Measurements from ENCODE around the gene HEATR3.
A peak's percentile ranks its signal among the peaks of the same experiment; 100 is the strongest.

HEATR3 gene

GRCh38 chr16:50065241-50065623, 538 bp upstream of the HEATR3 start:
- no peak for TF ChIP-seq JUND (IDR thresholded peaks at IDR 0.05; ENCODE audit: low read depth)
- DNase-seq (ENCODE audit: low read depth in 1 of 2, low spot score in 1 of 2): no peak
- in situ Hi-C loops (cut with HindIII; ENCODE audit: low pct_unique_long_range_greater_than_20kb, low sequenced_read_pairs): no loop called here

- no peak for TF ChIP-seq JUND (IDR thresholded peaks at IDR 0.05; ENCODE audit: low read depth)
- no peak for DNase-seq (ENCODE audit: low read depth in 1 of 2, low spot score in 1 of 2)
- in situ Hi-C loops (cut with HindIII; ENCODE audit: low pct_unique_long_range_greater_than_20kb, low sequenced_read_pairs): no loop called here
Measured at GRCh38 chr16:50066482-50067289, 916 bp downstream of the HEATR3 start.

GRCh38 chr16:50067290-50067853, 1.6 kb downstream of the HEATR3 start:
- in situ Hi-C loops (cut with HindIII; ENCODE audit: low pct_unique_long_range_greater_than_20kb, low sequenced_read_pairs): no loop called here

DNA sequence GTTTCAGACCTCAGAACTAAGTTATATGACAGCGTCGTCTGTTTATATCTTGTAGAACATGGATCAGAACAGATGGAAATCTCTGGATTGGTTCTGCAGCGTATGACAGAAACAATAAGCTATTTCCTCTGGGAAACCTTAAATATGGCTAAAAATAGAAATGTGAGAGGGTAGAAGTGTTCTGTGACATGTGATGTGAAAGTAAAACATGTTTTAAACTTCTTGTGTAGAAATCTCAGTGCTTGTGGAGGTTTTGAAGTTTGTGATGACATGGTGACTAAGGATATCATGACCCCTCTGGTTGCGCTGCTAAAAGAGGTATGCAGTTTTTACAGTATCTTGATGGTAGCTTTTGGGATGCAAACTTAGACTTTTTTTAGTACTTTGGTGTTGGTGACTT, 2.8 kb downstream of the HEATR3 start:
- TF ChIP-seq JUND (IDR thresholded peaks at IDR 0.05; ENCODE audit: low read depth): no peak
- no peak for DNase-seq (ENCODE audit: low read depth in 1 of 2, low spot score in 1 of 2)
- in situ Hi-C loops (cut with HindIII; ENCODE audit: low pct_unique_long_range_greater_than_20kb, low sequenced_read_pairs): no loop called here

More at GRCh38 chr16:50067290-50067853, 1.6 kb downstream of the HEATR3 start:
- DNase-seq (ENCODE audit: low read depth in 1 of 2, low spot score in 1 of 2): peak in 1 of 2 experiments; percentile 24
- no peak for TF ChIP-seq JUND (IDR thresholded peaks at IDR 0.05; ENCODE audit: low read depth)

- in situ Hi-C loops (cut with HindIII; ENCODE audit: low pct_unique_long_range_greater_than_20kb, low sequenced_read_pairs): no loop called here
- no peak for TF ChIP-seq JUND (IDR thresholded peaks at IDR 0.05; ENCODE audit: low read depth)
- DNase-seq (ENCODE audit: low read depth in 1 of 2, low spot score in 1 of 2): no peak
Measured at GRCh38 chr16:50069060-50069459, 3.3 kb downstream of the HEATR3 start.

GRCh38 chr16:50071075-50071671, 5.4 kb downstream of the HEATR3 start:
- in situ Hi-C loops (cut with HindIII; ENCODE audit: low pct_unique_long_range_greater_than_20kb, low sequenced_read_pairs): no loop called here
- no peak for DNase-seq (ENCODE audit: low read depth in 1 of 2, low spot score in 1 of 2)
- no peak for TF ChIP-seq JUND (IDR thresholded peaks at IDR 0.05; ENCODE audit: low read depth)

- TF ChIP-seq JUND (IDR thresholded peaks at IDR 0.05; ENCODE audit: low read depth): no peak
- no peak for DNase-seq (ENCODE audit: low read depth in 1 of 2, low spot score in 1 of 2)
- in situ Hi-C loops (cut with HindIII; ENCODE audit: low pct_unique_long_range_greater_than_20kb, low sequenced_read_pairs): no loop called here
Measured at GRCh38 chr16:50072730-50073129, 7.0 kb downstream of the HEATR3 start.

- DNase-seq (ENCODE audit: low read depth in 1 of 2, low spot score in 1 of 2): no peak
- in situ Hi-C loops (cut with HindIII; ENCODE audit: low pct_unique_long_range_greater_than_20kb, low sequenced_read_pairs): no loop called here
- TF ChIP-seq JUND (IDR thresholded peaks at IDR 0.05; ENCODE audit: low read depth): no peak
Measured at GRCh38 chr16:50079397-50080140, 13.8 kb downstream of the HEATR3 start.

GRCh38 chr16:50081428-50082018, 15.8 kb downstream of the HEATR3 start:
- TF ChIP-seq JUND (IDR thresholded peaks at IDR 0.05; ENCODE audit: low read depth): no peak
- in situ Hi-C loops (cut with HindIII; ENCODE audit: low pct_unique_long_range_greater_than_20kb, low sequenced_read_pairs): no loop called here
- no peak for DNase-seq (ENCODE audit: low read depth in 1 of 2, low spot score in 1 of 2)

GRCh38 chr16:50083996-50084395, 18.2 kb downstream of the HEATR3 start:
- in situ Hi-C loops (cut with HindIII; ENCODE audit: low pct_unique_long_range_greater_than_20kb, low sequenced_read_pairs): no loop called here
- no peak for TF ChIP-seq JUND (IDR thresholded peaks at IDR 0.05; ENCODE audit: low read depth)
- no peak for DNase-seq (ENCODE audit: low read depth in 1 of 2, low spot score in 1 of 2)

- in situ Hi-C loops (cut with HindIII; ENCODE audit: low pct_unique_long_range_greater_than_20kb, low sequenced_read_pairs): no loop called here
- DNase-seq (ENCODE audit: low read depth in 1 of 2, low spot score in 1 of 2): no peak
- no peak for TF ChIP-seq JUND (IDR thresholded peaks at IDR 0.05; ENCODE audit: low read depth)
Measured at GRCh38 chr16:50086176-50086575, 20.4 kb downstream of the HEATR3 start.

- DNase-seq (ENCODE audit: low read depth in 1 of 2, low spot score in 1 of 2): no peak
- in situ Hi-C loops (cut with HindIII; ENCODE audit: low pct_unique_long_range_greater_than_20kb, low sequenced_read_pairs): no loop called here
- TF ChIP-seq JUND (IDR thresholded peaks at IDR 0.05; ENCODE audit: low read depth): no peak
Measured at GRCh38 chr16:50088302-50088701, 22.5 kb downstream of the HEATR3 start.

All from T47D (cell line).